Activated CD8-positive, alpha-beta T cell treated with anti-CD3 and anti-CD28 coated beads for 36 hours (primary cell): ENCODE data around the gene AHRR. TPM values are rescaled to one million over a fixed set of nuclear protein-coding genes. Genes with fewer than 3 reads are reported as not detected.

Experiments
- ATAC-seq: fragments of 200-7000 bp; cut with Tn5 transposase; one replicate; pipeline ENCODE4 v1.10.0; 2021; ENCODE audit warnings: mild to moderate bottlenecking, moderate library complexity
- CTCF ChIA-PET: fragments of 350-600 bp; sonication (Branson Sonifier 250); formaldehyde crosslinking; loops from one replicate; lab custom pipeline; 2021; ENCODE audit warnings: antibody characterized with exemption; lab: Charles Lee
- POLR2A ChIA-PET: fragments of 350-600 bp; sonication (Branson Sonifier 250); formaldehyde crosslinking; loops from one replicate; lab custom pipeline; 2021; ENCODE audit warnings: antibody characterized with exemption; lab: Charles Lee
- DNase-seq: peaks from one replicate; pipeline ENCODE4 v3.0.0-alpha.2; 2020
- H3K27ac Mint-ChIP-seq: one replicate; pipeline ENCODE4 v1.8.0; 2021; ENCODE audit warnings: mild to moderate bottlenecking, mixed read lengths
- H3K27me3 Mint-ChIP-seq: one replicate; pipeline ENCODE4 v1.8.0; 2021; ENCODE audit warnings: mixed read lengths
- H3K36me3 Mint-ChIP-seq: one replicate; pipeline ENCODE4 v1.8.0; 2021; ENCODE audit warnings: low read depth, mixed read lengths
- H3K4me1 Mint-ChIP-seq: one replicate; pipeline ENCODE4 v1.8.0; 2021; ENCODE audit warnings: low read depth, mixed read lengths
- H3K4me3 Mint-ChIP-seq: one replicate; pipeline ENCODE4 v1.8.0; 2021; ENCODE audit warnings: mild to moderate bottlenecking, moderate library complexity, mixed read lengths
- H3K9me3 Mint-ChIP-seq: one replicate; pipeline ENCODE4 v1.8.0; 2021; ENCODE audit warnings: mixed read lengths
- intact Hi-C: fragments of 100-400 bp; cut with micrococcal nuclease; formaldehyde crosslinking; loops from one replicate; pipeline ENCODE4 v1.10.0; 2022
- total RNA-seq, 2 experiments: library from RNA; stranded (reverse); gene quantifications; one replicate each; pipeline ENCODE4 v1.2.3, GENCODE V29; 2021
- TF ChIP-seq, protein P1 (sequence below): fragments of 200-600 bp; IDR thresholded peaks from one replicate; pipeline ENCODE4 v1.8.0; 2022; ENCODE audit warnings: antibody characterized with exemption, mild to moderate bottlenecking

AHRR gene
- total RNA-seq, 2 experiments from 2014 or later = 26.3 to 27.9 TPM

- DNase-seq = no peak
- Mint-ChIP-seq H3K9me3 (no peaks in the 10 kb centered on the region), H3K36me3 (no peaks in the 10 kb centered on the region), H3K4me3 (no peak overlapping the region), H3K27ac (no peak overlapping the region), H3K27me3 (peaks cover 2% of the 10 kb centered on the region), H3K4me1 (peaks cover 9% of the 10 kb centered on the region)
- ATAC-seq = no peak
- intact Hi-C loops = no loop called here
- ChIA-PET POLR2A (no interaction called here), CTCF (no interaction called here)
- TF ChIP-seq, protein P1, sequence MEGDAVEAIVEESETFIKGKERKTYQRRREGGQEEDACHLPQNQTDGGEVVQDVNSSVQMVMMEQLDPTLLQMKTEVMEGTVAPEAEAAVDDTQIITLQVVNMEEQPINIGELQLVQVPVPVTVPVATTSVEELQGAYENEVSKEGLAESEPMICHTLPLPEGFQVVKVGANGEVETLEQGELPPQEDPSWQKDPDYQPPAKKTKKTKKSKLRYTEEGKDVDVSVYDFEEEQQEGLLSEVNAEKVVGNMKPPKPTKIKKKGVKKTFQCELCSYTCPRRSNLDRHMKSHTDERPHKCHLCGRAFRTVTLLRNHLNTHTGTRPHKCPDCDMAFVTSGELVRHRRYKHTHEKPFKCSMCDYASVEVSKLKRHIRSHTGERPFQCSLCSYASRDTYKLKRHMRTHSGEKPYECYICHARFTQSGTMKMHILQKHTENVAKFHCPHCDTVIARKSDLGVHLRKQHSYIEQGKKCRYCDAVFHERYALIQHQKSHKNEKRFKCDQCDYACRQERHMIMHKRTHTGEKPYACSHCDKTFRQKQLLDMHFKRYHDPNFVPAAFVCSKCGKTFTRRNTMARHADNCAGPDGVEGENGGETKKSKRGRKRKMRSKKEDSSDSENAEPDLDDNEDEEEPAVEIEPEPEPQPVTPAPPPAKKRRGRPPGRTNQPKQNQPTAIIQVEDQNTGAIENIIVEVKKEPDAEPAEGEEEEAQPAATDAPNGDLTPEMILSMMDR = no peak
These were observed 161.5 kb downstream of the AHRR start for GRCh38 chr5:483011-483410.

DNA sequence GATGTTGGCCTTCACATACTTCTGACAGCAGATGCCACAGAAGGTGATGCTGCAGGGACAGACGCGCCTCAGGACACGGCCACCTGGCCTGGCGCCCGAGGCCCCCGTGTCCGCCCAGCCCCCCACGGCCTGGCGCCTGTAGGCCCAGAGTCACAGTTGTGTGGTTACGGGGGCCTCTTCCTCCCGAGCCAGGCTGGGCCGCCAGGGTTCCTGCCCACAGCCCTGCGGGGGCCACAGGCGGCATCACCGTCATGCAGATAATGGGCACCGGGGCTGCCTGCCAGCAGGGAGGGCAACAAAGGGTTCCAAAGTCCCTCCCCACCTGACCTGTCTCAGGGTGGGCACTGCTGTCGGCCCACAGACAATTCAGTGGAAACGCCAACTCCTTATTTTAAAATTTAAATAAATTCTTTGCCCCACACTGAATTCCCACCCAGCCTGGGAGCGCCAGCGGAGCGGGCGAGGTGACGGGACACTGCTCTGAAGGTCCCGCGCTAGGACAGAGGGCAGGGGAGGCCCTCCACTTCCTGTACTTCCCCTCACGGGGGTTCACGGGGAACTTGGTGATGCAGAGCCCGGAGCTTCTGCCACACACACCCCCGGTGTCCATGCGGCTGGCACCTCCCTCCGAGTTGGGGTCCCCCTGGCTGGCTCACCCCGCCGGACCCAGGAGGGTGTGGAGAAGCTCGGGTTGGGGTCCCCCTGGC, 162.1 kb downstream of the AHRR start:
- no peak overlapping the region for H3K27ac Mint-ChIP-seq
- ChIA-PET POLR2A (no interaction called here), CTCF (no interaction called here)
- TF ChIP-seq, protein P1 = no peak
- H3K27me3 Mint-ChIP-seq = peaks cover 2% of the 10 kb centered on the region
- ATAC-seq (peak; percentile 52), DNase-seq (peak; percentile 43)
- H3K36me3 Mint-ChIP-seq = no peaks in the 10 kb centered on the region
- H3K4me1 Mint-ChIP-seq = peaks cover 9% of the 10 kb centered on the region
- intact Hi-C loops = no loop called here
- no peaks in the 10 kb centered on the region for H3K9me3 Mint-ChIP-seq
- no peak overlapping the region for H3K4me3 Mint-ChIP-seq

DNA sequence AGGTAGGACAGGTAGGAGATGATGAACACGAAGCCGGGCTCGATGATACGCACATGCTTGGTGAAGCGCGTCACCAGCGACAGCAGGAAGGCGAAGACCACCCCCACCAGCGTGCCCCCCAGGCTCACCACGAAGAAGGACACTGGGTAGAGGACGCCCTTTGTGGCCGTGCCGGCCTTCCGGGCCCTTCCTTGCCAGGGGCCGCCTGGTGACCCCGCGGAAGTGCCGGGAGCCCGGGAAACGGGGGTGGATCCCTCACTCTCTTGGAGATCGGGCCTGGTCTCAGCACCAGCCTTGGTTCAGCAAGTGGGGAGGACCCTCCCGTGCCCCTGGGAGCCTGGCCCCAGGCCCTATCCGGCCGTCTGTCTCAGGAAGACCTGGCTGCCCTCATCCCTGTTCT, 163.0 kb downstream of the AHRR start:
- no peaks in the 10 kb centered on the region for H3K36me3 Mint-ChIP-seq
- no peak for ATAC-seq
- H3K4me1 Mint-ChIP-seq = peaks cover 9% of the 10 kb centered on the region
- no peak for DNase-seq
- peaks cover 2% of the 10 kb centered on the region for H3K27me3 Mint-ChIP-seq
- CTCF ChIA-PET = no interaction called here
- intact Hi-C loops = no loop called here
- H3K9me3 Mint-ChIP-seq = no peaks in the 10 kb centered on the region
- POLR2A ChIA-PET = no interaction called here
- no peak overlapping the region for H3K4me3 Mint-ChIP-seq
- no peak overlapping the region for H3K27ac Mint-ChIP-seq
- TF ChIP-seq, protein P1 = no peak

DNA sequence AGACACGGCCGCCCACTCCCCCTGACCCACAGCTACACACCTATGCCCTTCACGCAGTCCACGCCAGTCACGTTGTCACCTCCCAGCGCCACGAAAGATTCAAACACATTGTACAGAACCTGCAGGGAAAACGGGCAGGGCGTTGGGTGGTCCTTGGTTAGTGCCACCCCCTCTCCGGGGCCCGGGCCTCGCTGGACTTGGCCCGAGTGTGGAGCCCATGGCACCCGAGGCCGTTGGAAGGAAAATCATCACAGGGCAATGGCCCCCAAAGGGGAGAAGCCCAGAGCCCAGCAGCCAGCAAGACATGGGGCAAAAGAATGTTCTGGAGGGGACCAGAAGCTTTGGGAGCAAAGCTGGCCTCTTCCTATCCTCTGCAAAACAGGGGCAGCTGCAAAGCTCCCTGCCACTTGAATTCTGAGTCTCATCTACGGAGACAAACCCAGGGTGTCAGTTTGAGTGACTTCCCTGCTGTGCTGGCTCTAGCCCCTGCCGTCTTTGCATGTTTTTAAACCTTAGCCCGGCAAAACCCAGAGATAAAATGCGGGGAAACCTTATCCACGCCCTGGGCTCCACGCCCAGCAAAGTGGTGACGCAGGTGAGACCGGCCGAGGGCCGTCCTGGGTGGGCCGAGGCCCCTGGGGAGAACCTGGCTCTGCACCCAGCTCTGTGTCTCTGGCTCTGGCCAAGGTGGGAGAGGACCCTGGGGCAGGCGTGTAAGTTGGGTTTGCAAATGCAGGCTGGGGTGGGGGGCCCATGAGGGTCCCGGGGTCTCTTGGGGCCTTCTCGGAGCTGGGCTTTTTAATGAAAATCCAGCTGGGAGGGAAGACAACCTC, 163.8 kb downstream of the AHRR start:
- CTCF ChIA-PET = no interaction called here
- ATAC-seq (no peak), DNase-seq (no peak)
- Mint-ChIP-seq H3K4me1 (peaks cover 9% of the 10 kb centered on the region), H3K9me3 (no peaks in the 10 kb centered on the region), H3K36me3 (no peaks in the 10 kb centered on the region), H3K4me3 (no peak overlapping the region), H3K27ac (no peak overlapping the region), H3K27me3 (peaks cover 2% of the 10 kb centered on the region)
- intact Hi-C loops = no loop called here
- TF ChIP-seq, protein P1 = no peak
- POLR2A ChIA-PET = interaction anchor here (1.4 kb wide), 1 partner anchor 19 kb away, joined by 3 read pairs; no protein-coding TSS in a partner anchor
